ENCODE measurements around the gene FCRLA. TPM values are rescaled to one million over a fixed set of nuclear protein-coding genes. Genes with fewer than 3 reads are reported as not detected.

Gene FCRLA
- total and polyA plus RNA-seq, 7 donors, result 0.10 to 0.90 (median 0.36) TPM; not detected in 2

GRCh38 chr1:161740921-161741320, 33.9 kb downstream of the FCRLA start:
- Histone ChIP-seq H3K27ac (no peak overlapping the region), H3K27me3 (ENCODE audit: insufficient read depth in 3 of 3, low read length in 2 of 3) (peaks cover 0 to 8% (median 0%) of the 10 kb centered on the region in 3 donors), H3K36me3 (ENCODE audit: insufficient read depth in 1 of 2, low read depth in 1 of 2) (no peaks in the 10 kb centered on the region), H3K4me1 (no peaks in the 10 kb centered on the region), H3K4me3 (no peak overlapping the region), H3K9me3 (no peaks in the 10 kb centered on the region)
- DNase-seq, result no peak
- ATAC-seq, result no peak
- no peak for TF ChIP-seq CTCF (IDR thresholded peaks at IDR 0.05)
- intact Hi-C loops (cut with DNase I), result loop anchor here in 1 of 2 donors (2.0 to 10.0 kb wide), 3 partner anchors 94 to 336 kb away; no protein-coding TSS in a partner anchor
- WGBS, 3 donors, result 89 to 93% (median 91%) methylated on average over 6 of the region's 6 CpGs

- Histone ChIP-seq H3K27ac (no peak overlapping the region), H3K4me1 (no peaks in the 10 kb centered on the region), H3K4me3 (no peak overlapping the region), H3K36me3 (ENCODE audit: insufficient read depth in 1 of 2, low read depth in 1 of 2) (no peaks in the 10 kb centered on the region), H3K27me3 (ENCODE audit: insufficient read depth in 3 of 3, low read length in 2 of 3) (peaks cover 0 to 18% (median 0%) of the 10 kb centered on the region in 3 donors), H3K9me3 (no peaks in the 10 kb centered on the region)
- DNase-seq (no peak), ATAC-seq (no peak)
- intact Hi-C loops (cut with DNase I), result loop anchor here in 1 of 2 donors (5.0 to 10.0 kb wide), 2 partner anchors 96 to 338 kb away; no protein-coding TSS in a partner anchor
- WGBS, 3 donors, result 74 to 79% (median 78%) methylated on average over 9 of the region's 9 CpGs
- TF ChIP-seq CTCF (IDR thresholded peaks at IDR 0.05), result no peak
These were observed 36.2 kb downstream of the FCRLA start for GRCh38 chr1:161743231-161743630.

- no peak for ATAC-seq
- peaks cover 0 to 18% (median 0%) of the 10 kb centered on the region in 3 donors for H3K27me3 ChIP-seq (ENCODE audit: insufficient read depth in 3 of 3, low read length in 2 of 3)
- H3K4me1 ChIP-seq, result peaks cover 9% of the 10 kb centered on the region
- no peak overlapping the region for H3K4me3 ChIP-seq
- DNase-seq, result no peak
- WGBS, 3 donors, result 60 to 72% (median 69%) methylated on average over 6 of the region's 6 CpGs
- H3K36me3 ChIP-seq (ENCODE audit: insufficient read depth in 1 of 2, low read depth in 1 of 2), result peaks cover 0 to 14% of the 10 kb centered on the region in 2 donors
- intact Hi-C loops (cut with DNase I), result loop anchor here in 1 of 2 donors (10.0 kb wide), 1 partner anchor 343 kb away; no protein-coding TSS in a partner anchor
- TF ChIP-seq CTCF (IDR thresholded peaks at IDR 0.05), result no peak
- no peak overlapping the region for H3K27ac ChIP-seq
- H3K9me3 ChIP-seq, result no peaks in the 10 kb centered on the region
These were observed 40.8 kb downstream of the FCRLA start for GRCh38 chr1:161747801-161748200.

- H3K27ac ChIP-seq, result peak within 1 kb of the TSS; percentile 78
- ATAC-seq (peak; percentile 98 to 100 (median 100)), DNase-seq (peak; percentile 93 to 97)
- TF ChIP-seq CTCF (IDR thresholded peaks at IDR 0.05), result no peak
- no peaks in the 10 kb centered on the region for H3K9me3 ChIP-seq
- H3K4me3 ChIP-seq, result peak within 1 kb of the TSS; percentile 77
- H3K4me1 ChIP-seq, result peaks cover 9% of the 10 kb centered on the region
- H3K27me3 ChIP-seq (ENCODE audit: insufficient read depth in 3 of 3, low read length in 2 of 3), result peaks cover 0 to 18% (median 0%) of the 10 kb centered on the region in 3 donors
- 0% methylated on average over 63 to 65 of the region's 65 CpGs for WGBS, 3 donors
- peaks cover 0 to 33% of the 10 kb centered on the region in 2 donors for H3K36me3 ChIP-seq (ENCODE audit: insufficient read depth in 1 of 2, low read depth in 1 of 2)
- intact Hi-C loops (cut with DNase I), result loop anchor here in 1 of 2 donors (10.0 kb wide), 1 partner anchor 345 kb away; no protein-coding TSS in a partner anchor
These were observed 42.7 kb downstream of the FCRLA start, which contains the start of gene DUSP12 for GRCh38 chr1:161749509-161750407. DUSP12 (plus strand) TSS chr1:161749786; CDS start chr1:161749802, 16 bp downstream.
